NCI-H1417 (cell line): ENCODE results near the gene NAV2.
A peak's percentile ranks its signal among the peaks of the same experiment; 100 is the strongest.
"Not testable (repeated sequence)": the region's sequence is repeated elsewhere in the genome, so short reads cannot be mapped to it uniquely, and the experiment has no call there.

Experiments
- DNase-seq, 3 experiments: peaks; one replicate each; lab custom pipeline; 2025; lab: John Stamatoyannopoulos, UW

The NAV2 gene

DNA sequence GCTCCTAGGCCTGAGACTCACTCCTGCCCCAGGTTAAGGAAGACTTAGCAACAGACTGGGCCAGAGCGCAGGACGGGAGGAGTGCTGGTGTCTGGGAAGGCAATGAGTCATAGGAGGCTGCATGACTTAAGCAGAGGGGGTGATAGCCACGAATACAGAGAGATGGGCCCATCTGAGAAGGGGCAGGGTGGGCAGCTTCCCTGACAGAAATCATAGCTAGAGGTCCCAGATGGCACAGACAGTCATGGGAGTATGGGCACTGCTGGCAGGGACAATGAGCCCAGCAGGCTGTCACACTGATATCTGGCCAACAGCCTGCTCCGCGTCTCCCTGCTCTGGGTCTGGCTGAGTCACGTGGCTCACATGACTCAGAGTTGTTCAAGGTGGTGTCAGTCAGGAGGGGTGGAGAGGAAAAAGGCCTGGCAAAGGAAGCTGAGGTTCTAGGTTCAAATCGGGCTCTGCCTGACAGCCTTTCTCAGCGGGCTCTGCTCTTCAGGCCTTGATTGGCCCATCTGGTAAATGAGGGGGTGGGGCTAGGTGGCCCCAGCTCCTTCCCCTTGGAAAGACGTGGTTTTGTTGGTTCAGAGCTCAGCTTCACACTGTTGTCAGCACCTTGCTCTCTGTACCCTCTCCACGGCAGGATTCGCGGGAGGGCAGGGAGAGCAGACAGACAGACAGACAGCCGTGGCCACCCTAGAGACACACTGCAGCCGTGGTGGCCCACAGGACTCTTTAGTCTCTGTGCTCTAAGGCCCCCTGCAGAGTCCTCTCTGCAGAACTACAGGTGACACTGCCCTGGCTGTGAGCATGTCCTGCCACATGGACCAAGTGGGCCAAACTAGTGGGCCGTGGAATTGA is 399.9 kb downstream of the NAV2 start:
- no peak for DNase-seq

DNA sequence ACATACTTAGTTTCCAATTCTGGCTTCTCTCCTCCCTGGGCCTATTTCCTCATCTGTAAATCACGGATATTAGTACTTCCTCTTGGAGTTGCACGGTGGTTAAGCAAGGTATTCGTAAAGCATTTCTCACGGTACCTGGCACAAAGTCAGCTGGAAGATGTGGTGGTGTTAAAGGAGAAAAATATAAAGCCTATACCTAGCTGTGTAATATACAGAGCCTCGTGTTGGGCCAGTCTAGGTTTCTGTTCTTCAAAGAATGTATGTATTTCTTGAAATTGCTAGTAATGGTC is 400.5 kb downstream of the NAV2 start:
- no peak for DNase-seq

DNA sequence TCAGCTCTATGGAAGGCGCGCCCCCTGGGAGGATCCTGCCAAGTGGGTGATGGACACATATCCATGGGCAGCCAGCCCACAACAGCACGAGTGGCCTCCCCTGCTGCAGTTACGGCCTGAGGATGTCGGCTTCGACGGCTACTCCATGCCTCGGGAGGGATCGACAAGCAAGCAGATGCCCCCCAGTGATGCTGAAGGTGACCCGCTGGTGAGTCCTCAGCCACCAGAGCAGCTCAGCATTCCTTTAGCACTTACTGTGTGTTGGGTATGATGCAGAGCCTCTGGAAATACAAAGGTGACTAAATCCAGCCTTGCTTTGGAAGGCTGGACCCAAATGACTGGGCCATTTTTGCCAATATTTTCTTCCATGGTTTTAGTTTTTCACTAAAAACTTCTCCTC is 402.0 kb downstream of the NAV2 start:
- no peak for DNase-seq

DNA sequence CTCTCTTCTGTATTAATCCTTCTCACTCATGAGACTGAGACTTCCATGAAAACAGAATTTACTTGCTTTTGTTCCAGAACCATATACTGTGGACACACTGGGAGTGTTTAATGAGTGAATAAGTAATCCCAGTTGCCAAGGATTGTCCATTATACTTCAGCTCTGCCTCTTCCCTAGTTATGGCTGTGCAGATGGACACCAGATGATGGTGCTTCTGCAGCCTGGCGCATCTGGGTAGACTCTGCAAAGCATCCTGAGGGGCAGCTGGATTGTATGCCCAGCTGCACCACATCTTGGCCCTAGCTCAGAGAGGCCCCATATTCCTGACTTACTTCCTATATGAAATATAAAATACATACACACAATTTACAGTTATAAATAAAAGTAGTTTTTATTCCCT is 404.2 kb downstream of the NAV2 start:
- no peak for DNase-seq

DNA sequence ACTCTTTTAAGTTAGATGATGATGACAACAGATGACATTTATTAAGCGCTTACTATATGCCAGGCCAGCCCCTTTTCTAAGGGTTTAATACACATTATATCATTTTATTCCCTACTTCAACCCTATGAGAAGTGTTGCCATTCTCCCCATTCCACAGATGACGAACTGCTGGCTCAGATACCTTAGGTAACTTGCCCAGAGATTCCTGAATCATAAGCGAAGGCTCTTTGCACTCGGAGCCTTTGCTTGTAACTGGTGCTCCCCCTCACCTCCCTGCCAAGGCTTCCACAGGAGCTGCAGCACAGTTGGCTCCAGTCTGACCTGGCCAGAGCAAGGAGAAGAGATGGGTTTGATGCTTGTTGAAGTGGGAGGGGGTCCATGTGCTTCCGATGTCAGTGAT is 404.7 kb downstream of the NAV2 start:
- no peak for DNase-seq

DNA sequence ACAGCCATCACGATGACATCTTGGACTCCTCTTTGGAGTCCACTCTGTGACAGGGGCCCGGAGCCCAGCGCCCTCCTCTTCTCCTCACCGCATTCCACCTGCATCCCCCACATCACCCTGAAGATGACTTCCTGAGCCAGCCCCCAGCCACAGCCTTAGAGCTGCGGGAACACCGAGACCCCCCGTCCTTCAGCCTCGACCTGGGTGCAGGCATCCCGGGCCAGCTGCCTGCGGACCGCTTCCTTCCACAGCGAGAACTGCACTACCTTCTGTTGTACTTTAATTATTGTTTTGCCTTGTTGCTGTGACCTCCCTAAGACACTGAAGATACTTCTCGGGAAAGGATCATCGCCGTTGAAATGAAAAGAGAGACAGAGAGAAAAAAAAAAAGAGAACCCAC is 405.6 kb downstream of the NAV2 start:
- no peak for DNase-seq

DNA sequence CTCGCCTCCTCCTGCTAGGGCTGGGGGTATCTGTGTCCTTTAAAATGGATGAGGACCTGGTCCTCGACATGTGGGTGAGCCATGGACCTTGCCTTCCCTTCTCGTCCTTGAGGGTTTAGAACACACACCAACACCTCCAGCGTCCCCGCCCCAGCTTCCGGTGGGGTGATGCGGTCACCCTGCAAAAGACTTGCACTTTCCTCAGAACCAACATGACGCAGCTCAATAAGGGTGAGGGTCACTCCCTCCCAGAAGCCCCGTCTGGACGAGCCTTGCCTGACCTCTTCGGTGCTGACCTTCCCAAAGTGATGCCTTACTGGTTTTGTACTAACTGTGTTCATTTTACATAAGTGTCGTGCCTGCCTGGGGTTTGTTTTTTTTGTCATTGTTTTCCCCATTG is 406.7 kb downstream of the NAV2 start:
- DNase-seq: no peak

DNA sequence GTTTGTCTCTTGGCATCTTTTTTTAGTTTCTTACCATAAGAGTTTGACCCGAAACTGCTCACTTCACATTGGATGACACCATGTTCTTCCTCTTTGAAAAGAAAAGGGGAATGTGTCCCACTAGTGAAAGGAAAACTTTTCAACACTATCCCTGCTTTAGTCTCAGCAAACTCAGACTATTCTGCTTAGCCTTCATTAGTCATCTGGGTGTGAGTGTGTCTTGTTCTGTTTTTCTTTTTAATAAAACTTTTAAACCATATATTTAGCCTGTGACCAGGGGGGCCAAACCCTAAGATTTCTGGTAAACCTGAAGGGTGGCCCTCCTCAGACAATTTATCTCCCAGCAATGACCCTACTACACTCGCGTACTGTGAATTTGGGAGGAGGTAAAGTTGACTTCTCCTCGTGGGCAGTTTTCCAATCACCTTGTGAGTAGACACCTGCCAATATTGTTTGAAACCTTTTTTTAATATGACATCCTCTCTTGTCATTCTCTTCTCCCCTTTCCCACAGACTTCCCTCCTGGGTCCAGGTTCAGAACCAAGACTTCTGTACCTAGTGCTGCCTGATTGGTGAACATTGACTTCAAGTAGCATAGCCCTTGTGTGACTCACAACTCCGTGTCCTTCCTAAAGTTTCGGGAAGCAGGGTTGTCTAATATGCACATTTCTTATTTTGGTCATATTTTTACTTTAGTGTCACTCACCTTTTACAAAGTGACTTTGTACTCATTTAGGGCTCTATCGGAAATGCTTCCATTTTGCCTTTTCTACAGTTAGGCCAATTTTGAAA is 407.7 kb downstream of the NAV2 start:
- no peak for DNase-seq

DNA sequence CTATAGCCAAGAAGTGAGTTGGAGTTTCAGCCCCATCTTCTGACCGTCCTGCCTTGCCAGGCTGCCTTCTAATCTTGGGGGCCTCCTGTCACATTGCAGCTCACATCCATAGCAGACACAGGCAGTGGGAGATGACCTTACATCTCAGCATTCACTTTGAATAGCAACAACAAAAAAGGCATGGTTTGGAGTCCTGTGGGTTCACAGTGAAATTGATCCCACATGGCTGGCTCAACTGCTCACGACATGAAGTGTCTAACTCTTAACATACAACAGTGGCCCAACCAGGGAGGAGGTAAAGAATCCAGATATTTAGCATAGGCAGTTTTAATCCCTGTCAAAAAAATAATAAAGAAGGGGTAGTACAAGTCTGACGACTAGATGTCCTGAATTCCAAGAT is 409.5 kb downstream of the NAV2 start:
- no peak for DNase-seq

DNA sequence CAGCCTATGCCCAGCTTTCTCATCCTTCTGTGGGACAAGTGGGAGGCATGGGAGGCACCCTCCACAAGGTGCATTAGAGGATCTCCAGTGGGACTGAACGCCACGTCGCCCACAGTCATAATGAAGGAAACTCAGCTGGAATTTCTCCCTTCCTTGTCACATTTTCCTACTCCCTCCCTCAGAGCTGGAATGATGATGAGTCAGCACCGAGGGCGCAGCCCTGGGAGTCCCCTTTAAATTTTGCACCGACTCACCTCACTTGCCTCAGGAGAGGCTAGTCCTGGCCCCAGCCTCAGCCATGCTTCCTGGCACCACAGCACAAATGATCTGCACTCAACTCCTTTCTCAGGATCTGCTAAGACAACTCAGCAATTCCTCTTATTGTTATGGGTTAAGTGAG is 413.3 kb downstream of the NAV2 start:
- DNase-seq: no peak

DNA sequence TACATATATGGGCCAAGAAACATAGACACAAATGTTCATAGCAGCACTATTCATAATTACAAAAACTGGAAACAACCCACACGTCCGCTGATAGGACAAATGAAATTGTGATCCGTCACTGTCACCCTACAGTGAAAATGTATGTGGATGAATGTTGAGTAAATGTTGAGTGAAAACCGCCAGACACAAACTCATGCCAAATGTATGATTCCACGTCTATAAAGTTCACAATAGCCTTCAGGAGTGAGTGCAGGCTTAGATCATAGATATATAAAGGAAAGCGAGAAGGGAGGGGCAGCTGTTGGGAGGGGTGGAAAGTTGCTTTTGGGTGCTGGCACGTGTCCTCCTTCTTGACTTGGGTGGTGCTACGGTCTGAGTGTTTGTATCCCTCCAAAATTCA is 414.1 kb downstream of the NAV2 start:
- DNase-seq: no peak

DNA sequence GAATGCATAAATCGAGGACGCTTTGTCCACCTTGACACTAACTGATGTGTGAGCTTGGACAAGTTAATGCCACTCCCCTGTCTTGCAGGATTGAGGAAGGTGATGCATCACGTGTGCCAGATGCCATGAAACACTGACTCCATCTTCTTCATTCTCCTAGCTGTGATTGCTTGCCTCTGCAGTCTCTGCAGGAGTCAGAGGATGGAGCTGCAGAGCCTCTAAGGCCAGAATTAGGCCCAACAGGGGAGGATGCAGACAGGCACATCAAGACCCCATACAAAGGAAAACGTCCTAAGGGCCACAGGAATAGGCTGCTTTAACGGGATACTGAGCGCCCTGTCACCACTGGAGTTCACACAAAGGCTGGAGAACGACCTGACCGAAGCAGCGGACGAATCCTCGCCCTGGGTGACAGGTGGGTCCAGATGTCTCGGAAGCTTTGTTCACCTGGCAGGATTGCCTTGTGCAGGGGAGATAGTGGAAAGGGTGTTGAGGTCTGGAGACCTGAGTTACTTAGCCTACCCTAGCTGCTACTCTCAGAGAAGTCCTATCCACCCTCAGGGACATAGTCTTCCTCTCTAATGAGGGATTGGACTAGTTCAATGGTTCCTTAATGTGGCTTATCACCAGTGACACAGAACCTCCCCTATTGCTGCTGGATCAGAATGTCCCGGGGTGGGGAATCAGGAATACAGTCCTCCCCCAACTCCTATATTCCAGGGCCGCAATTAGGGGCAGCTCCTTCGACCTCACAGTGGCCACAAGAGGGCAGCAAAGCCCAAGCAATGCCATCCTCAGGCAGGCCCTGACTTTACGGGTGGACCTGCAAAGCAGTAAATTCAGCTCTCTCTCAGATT is 415.3 kb downstream of the NAV2 start:
- peak; percentile 50 to 84 (median 81) for DNase-seq

DNA sequence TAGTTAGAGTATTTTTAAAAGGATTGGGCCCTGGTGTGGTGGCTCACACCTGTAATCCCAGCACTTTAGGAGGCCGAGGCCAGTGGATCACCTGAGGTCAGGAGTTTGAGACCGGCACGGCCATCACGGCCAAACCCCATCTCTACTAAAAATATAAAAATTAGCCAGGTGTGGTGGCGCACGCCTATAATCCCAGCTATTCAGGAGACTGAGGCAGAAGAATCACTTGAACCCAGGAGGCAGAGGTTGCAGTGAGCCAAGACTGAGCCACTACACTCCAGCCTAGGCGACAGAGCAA is 415.8 kb downstream of the NAV2 start:
- not testable (repeated sequence) for DNase-seq

DNA sequence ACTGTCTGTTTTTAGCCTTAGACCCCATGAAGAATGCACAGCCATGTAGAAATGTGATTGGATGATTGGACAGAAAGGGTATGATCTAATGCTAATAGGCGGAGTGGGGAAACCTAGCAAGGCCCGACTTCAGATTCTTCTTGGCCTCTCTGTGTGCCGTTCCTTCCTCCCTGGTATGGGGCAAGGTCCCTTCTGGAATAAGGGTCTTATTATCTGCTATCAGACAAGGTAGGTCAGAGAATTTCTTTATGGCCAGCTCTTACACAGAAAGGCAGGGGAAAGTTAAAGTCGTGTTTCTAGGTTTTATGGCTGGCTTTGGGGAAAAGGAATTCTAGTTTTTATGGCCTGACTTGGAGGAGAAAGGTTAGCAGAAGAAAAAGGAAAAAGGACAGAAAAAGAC is 417.0 kb downstream of the NAV2 start:
- DNase-seq: no peak

DNA sequence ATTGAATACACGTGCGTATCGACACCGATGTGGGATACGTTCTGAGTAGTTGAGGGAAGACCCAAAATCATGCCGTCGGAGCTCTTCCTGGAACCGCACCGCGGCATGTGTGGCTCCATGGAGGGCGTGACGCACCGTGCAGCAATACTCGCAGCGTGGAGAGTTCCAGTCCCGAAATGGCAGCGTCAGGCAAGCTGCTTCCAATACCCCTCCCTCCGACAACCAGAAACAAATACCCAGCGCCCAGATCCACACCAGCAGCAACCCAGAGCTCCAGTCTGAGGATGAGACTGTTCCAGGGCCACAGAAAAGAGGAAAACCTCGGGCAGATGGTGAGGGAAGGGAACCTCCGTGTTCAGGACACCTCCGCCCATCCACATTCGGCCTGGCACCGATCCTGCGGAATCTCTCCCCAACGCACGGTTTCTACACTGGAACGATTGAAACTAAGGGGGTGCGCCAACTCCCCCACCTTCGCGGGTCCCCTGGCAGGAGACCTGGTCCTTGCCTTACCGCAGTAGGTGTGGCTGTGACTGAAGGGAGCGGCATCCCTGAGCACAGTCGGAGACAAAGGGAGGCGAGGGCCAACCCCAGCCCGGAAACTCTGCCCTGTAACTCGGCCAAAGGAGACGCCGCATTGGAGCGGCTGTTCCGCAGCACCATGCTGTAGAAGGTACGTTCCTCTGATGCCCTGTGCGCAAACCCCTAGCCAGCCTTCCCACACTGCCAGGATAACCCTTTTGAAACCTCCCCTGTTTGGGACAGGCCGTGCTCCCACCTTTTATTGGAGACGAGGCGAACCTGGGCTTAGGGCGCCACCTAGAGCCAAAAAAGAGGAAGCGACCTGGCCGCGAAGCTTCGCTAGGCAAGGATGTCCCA is 419.4 kb downstream of the NAV2 start:
- DNase-seq: peak in 2 of 3 experiments; percentile 14 to 34

DNA sequence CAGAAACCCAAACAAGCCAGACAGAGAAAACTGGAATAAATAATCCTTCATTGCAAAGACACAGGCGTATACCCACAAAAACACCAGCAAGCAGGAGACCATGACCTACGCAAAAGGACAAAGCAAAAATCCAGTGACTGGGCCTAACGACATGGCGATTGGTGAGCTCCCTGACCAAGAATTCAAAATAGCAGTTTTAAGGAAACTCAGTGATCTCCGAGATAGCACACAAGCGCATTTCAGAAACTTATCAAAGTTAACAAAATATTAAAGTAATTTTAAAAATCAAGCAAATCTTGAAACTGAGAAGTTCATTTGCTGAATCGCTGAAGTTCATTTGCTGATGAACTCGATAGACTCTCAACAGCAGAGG is 420.0 kb downstream of the NAV2 start:
- DNase-seq: no peak

DNA sequence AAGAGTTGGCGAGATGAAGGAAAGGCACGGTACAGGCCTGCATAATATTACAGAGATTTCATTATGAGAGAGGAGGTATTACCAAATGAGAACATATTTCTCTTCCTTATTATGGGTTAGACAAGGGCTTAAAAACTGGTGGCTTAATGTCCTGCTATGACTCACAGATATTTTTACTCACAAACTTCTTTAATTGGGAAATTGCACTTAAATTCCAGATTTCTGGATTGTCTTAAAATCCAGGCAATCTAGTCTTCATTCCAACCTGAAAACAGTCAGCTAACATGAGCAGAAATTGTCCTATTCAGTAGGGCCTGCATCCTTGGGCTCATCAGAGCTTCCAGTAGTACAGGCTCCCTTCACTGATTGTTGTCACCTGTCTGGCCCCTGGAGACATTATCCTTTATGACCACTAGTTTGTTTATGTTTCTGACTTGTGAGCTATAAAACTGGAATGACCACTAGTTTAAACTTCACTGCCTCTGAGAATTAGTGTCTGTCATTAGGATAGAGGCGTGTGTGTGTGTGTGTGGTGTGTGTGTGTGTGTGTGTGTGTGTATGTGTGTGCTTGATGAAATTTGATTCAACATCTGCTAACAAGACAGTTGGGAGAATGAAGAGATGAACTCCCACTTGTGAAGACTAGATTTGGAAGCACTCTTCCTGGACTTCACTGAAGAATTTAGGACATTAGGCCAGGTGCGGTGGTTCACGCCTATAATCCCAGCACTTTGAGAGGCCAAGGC is 422.5 kb downstream of the NAV2 start:
- DNase-seq: peak in 1 of 3 experiments; percentile 32

DNA sequence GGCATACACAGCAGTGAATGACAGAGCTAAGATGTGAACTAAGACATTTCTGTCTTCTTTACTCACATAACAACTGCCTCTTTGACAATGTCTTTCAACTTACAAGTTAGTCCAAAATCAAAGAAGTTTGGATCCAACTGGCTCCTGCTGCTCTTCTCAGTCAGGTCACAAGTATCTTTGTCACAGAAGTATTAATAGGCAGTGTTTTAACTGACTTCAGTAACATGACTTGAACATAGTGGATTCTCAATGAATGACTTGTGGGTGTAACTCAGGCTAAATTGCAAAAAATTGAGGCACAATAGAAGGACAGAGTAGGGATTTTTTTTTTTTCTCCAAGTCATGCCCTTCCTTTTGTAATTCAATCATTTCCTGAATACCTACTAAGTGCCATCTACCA is 425.0 kb downstream of the NAV2 start:
- no peak for DNase-seq

DNA sequence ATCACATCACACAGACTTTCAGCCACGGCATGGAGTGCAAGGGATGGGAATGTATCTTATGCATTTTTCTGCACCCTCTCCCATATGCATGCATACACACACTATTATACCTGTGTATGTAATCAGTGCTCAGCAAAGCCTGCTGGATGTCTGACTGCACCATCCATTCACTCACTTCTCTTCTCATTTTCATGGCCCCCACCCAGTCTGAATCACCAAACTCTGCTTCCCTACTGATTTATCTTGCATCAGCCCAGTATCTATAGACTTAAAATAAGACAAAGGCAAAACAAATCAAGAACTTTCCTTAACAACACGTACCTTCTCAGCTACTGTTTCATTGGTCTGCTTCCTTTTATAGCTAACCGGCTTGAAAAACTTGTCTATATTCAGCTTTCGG is 426.1 kb downstream of the NAV2 start:
- no peak for DNase-seq

DNA sequence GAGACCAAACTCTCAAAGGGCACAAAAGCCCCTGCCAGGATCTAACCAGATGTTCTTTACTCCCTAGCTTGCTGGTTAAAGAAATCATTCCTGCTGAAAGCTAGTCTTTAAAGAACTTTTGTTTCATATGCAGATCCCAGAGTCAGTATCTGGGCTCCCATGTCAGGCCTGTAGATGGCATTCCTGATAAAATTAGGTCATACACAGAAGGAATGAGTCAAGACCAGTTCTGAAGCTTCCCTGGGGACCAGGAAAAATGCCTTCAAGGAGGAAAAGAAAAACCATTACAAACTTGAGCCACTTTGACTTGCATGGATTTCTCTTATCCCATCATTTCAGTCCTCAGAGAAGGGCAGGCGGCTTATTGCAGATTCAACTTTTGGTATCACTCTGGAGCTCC is 441.7 kb downstream of the NAV2 start:
- no peak for DNase-seq

DNA sequence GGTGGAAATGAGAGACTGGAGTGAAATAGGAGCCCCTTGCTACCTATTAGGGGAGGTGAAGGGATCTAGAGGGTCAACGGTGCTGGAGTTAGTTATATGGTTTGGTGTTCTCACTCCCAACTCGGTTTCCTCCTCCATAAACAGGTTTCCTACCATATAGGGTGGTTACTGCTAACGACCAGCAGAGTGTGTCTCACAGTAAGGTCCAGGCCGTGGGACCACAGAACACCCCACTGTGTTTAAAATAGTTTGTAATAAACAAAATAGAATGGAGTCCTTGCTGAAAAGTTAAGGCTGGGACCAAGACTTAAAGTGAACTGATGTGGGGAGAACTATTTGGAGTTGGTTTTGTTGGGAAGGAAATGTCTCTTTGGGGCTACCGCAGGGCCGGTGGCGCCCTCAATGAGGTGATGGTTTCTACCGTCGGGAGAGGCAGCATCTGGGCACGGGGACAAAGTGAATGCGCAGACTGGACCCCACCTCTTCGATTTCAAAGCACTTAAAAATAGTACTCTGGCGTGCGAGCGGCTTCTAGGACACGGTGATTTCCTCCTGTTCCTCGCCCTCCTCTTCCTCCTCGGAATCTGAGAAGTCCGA is 443.1 kb downstream of the NAV2 start:
- DNase-seq: no peak
